ENCODE measurements around the gene ATP6V0A1. TPM values are rescaled to one million over a fixed set of nuclear protein-coding genes. Genes with fewer than 3 reads are reported as not detected.
A peak's percentile ranks its signal among the peaks of the same experiment; 100 is the strongest.

ATP6V0A1 gene
- total RNA-seq, 1 donor from 2014 or later = 78.6 TPM

- H3K36me3 ChIP-seq (ENCODE audit: insufficient read depth, low read length) = no peaks in the 10 kb centered on the region
- H3K36me3 Mint-ChIP-seq (ENCODE audit: low read depth, unreplicated experiment) = no peaks in the 10 kb centered on the region
- peaks cover 30% of the 10 kb centered on the region for H3K4me1 Mint-ChIP-seq (ENCODE audit: low read depth, unreplicated experiment)
- FAIRE-seq = no peak
- H3K27ac Mint-ChIP-seq (ENCODE audit: unreplicated experiment) = peak overlapping the region; percentile 60
- peaks cover 2% of the 10 kb centered on the region for H3K27me3 Mint-ChIP-seq (ENCODE audit: low read depth, unreplicated experiment)
- H3K4me3 Mint-ChIP-seq (ENCODE audit: unreplicated experiment) = peak overlapping the region; percentile 72
- H3K27me3 ChIP-seq (ENCODE audit: insufficient read depth, low read length) = no peaks in the 10 kb centered on the region
- peak overlapping the region; percentile 67 for H3K4me2 ChIP-seq (ENCODE audit: low read length)
- no peak overlapping the region for H3K27ac ChIP-seq (ENCODE audit: low read depth, low read length)
- H3K79me2 ChIP-seq (ENCODE audit: insufficient read depth, low read length) = peaks cover 23% of the 10 kb centered on the region
- H3K9ac ChIP-seq (ENCODE audit: low read length) = peak overlapping the region; percentile 2
- H4K20me1 ChIP-seq (ENCODE audit: insufficient read depth, low read length) = peaks cover 30% of the 10 kb centered on the region
- peaks cover 25% of the 10 kb centered on the region for H3K4me1 ChIP-seq (ENCODE audit: insufficient read depth, low read length)
- H3K9me3 ChIP-seq (ENCODE audit: insufficient read depth, low read depth, low read length) = no peaks in the 10 kb centered on the region
- no peak overlapping the region for H3K4me3 ChIP-seq (ENCODE audit: insufficient read depth, low read depth, low read length)
- H3K9me3 Mint-ChIP-seq (ENCODE audit: unreplicated experiment) = no peaks in the 10 kb centered on the region
- DNase-seq (ENCODE audit: low read depth) = no peak
- H2AFZ ChIP-seq (ENCODE audit: low read depth, low read length) = peak overlapping the region; percentile 15
- TF ChIP-seq, protein P1, sequence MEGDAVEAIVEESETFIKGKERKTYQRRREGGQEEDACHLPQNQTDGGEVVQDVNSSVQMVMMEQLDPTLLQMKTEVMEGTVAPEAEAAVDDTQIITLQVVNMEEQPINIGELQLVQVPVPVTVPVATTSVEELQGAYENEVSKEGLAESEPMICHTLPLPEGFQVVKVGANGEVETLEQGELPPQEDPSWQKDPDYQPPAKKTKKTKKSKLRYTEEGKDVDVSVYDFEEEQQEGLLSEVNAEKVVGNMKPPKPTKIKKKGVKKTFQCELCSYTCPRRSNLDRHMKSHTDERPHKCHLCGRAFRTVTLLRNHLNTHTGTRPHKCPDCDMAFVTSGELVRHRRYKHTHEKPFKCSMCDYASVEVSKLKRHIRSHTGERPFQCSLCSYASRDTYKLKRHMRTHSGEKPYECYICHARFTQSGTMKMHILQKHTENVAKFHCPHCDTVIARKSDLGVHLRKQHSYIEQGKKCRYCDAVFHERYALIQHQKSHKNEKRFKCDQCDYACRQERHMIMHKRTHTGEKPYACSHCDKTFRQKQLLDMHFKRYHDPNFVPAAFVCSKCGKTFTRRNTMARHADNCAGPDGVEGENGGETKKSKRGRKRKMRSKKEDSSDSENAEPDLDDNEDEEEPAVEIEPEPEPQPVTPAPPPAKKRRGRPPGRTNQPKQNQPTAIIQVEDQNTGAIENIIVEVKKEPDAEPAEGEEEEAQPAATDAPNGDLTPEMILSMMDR (IDR thresholded peaks at IDR 0.05; ENCODE audit: insufficient read depth, low read depth, low read length) = no peak
- TF ChIP-seq EZH2 (IDR thresholded peaks at IDR 0.05; ENCODE audit: insufficient read depth, low read length) = no peak
These were observed 1.4 kb upstream of the ATP6V0A1 start for GRCh38 chr17:42457107-42457792.

DNA sequence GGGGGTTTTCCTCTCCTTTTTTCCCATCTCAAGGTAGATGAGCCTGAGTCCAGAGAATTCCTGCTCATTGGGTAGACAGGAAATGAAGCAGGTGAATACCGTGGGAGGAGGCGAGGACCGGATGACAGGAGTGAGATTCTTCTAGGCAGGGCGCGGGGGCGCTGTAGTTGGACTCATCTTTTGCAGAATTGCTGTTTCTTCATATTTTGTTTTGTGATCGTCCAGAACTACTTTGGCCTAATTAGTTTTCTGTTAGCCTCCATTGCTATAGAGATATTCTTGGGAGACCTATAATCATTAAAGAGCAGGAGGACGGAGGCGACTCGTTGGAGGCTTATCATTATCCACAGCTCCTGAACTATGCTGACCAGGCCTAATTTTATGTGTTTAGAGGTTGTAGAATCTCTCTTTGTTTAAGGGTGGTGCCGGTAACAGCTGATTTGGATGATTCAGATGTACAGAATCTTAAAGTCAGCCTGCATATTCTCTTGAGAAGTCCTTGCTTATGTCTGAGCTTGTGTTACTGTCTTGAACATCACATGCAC is 650 bp downstream of the ATP6V0A1 start:
- H3K36me3 Mint-ChIP-seq (ENCODE audit: low read depth, unreplicated experiment) = no peaks in the 10 kb centered on the region
- peak overlapping the region; percentile 97 for H3K4me3 Mint-ChIP-seq (ENCODE audit: unreplicated experiment)
- Histone ChIP-seq H3K27me3 (ENCODE audit: insufficient read depth, low read length) (no peaks in the 10 kb centered on the region), H3K9ac (ENCODE audit: low read length) (peak overlapping the region; percentile 86), H3K36me3 (ENCODE audit: insufficient read depth, low read length) (no peaks in the 10 kb centered on the region), H2AFZ (ENCODE audit: low read depth, low read length) (peak overlapping the region; percentile 65), H3K4me3 (ENCODE audit: insufficient read depth, low read depth, low read length) (peak overlapping the region; percentile 80), H3K27ac (ENCODE audit: low read depth, low read length) (peak overlapping the region; percentile 81), H3K79me2 (ENCODE audit: insufficient read depth, low read length) (peaks cover 27% of the 10 kb centered on the region), H3K4me1 (ENCODE audit: insufficient read depth, low read length) (peaks cover 25% of the 10 kb centered on the region), H3K9me3 (ENCODE audit: insufficient read depth, low read depth, low read length) (no peaks in the 10 kb centered on the region), H4K20me1 (ENCODE audit: insufficient read depth, low read length) (peaks cover 34% of the 10 kb centered on the region), H3K4me2 (ENCODE audit: low read length) (peak overlapping the region; percentile 98)
- no peaks in the 10 kb centered on the region for H3K27me3 Mint-ChIP-seq (ENCODE audit: low read depth, unreplicated experiment)
- peak overlapping the region; percentile 96 for H3K27ac Mint-ChIP-seq (ENCODE audit: unreplicated experiment)
- H3K9me3 Mint-ChIP-seq (ENCODE audit: unreplicated experiment) = no peaks in the 10 kb centered on the region
- peak; percentile 64 for DNase-seq (ENCODE audit: low read depth)
- peaks cover 32% of the 10 kb centered on the region for H3K4me1 Mint-ChIP-seq (ENCODE audit: low read depth, unreplicated experiment)
- TF ChIP-seq, protein P1 (IDR thresholded peaks at IDR 0.05; ENCODE audit: insufficient read depth, low read depth, low read length) = peak; percentile 28
- no peak for TF ChIP-seq EZH2 (IDR thresholded peaks at IDR 0.05; ENCODE audit: insufficient read depth, low read length)
- no peak for FAIRE-seq

DNA sequence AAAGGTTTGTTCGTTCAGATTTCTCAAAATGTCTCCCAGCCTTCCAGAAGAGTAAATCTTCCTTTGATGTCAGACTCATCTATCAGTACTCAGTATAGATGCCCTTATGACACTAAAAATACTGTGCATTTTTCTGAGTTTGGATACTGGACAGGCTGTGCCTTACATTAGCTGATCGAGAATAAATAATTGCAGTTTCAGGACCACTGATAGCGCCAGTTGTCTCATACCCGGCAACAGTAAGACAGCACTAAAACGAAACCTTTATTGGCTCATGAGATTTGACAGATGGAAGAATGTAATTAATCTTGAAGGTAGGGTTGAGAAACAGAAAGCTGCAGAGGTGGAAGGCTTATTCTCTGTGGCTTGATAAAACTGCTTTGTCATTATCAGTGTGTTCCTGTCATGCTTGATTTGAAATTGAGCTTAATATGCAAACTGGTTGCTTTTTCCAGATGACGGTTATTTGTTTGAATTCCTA is 1.2 kb downstream of the ATP6V0A1 start:
- peaks cover 34% of the 10 kb centered on the region for H4K20me1 ChIP-seq (ENCODE audit: insufficient read depth, low read length)
- TF ChIP-seq, protein P1 (IDR thresholded peaks at IDR 0.05; ENCODE audit: insufficient read depth, low read depth, low read length) = no peak
- no peak for TF ChIP-seq EZH2 (IDR thresholded peaks at IDR 0.05; ENCODE audit: insufficient read depth, low read length)
- H3K4me3 ChIP-seq (ENCODE audit: insufficient read depth, low read depth, low read length) = peak overlapping the region; percentile 80
- H3K27me3 ChIP-seq (ENCODE audit: insufficient read depth, low read length) = no peaks in the 10 kb centered on the region
- H2AFZ ChIP-seq (ENCODE audit: low read depth, low read length) = no peak overlapping the region
- H3K79me2 ChIP-seq (ENCODE audit: insufficient read depth, low read length) = peaks cover 27% of the 10 kb centered on the region
- H3K4me1 Mint-ChIP-seq (ENCODE audit: low read depth, unreplicated experiment) = peaks cover 32% of the 10 kb centered on the region
- H3K4me2 ChIP-seq (ENCODE audit: low read length) = peak overlapping the region; percentile 98
- DNase-seq (ENCODE audit: low read depth) = peak; percentile 62
- FAIRE-seq = no peak
- H3K36me3 Mint-ChIP-seq (ENCODE audit: low read depth, unreplicated experiment) = no peaks in the 10 kb centered on the region
- no peaks in the 10 kb centered on the region for H3K9me3 ChIP-seq (ENCODE audit: insufficient read depth, low read depth, low read length)
- H3K4me3 Mint-ChIP-seq (ENCODE audit: unreplicated experiment) = peak overlapping the region; percentile 97
- peak overlapping the region; percentile 96 for H3K27ac Mint-ChIP-seq (ENCODE audit: unreplicated experiment)
- peaks cover 25% of the 10 kb centered on the region for H3K4me1 ChIP-seq (ENCODE audit: insufficient read depth, low read length)
- H3K27me3 Mint-ChIP-seq (ENCODE audit: low read depth, unreplicated experiment) = no peaks in the 10 kb centered on the region
- H3K27ac ChIP-seq (ENCODE audit: low read depth, low read length) = no peak overlapping the region
- H3K9me3 Mint-ChIP-seq (ENCODE audit: unreplicated experiment) = no peaks in the 10 kb centered on the region
- peak overlapping the region; percentile 86 for H3K9ac ChIP-seq (ENCODE audit: low read length)
- no peaks in the 10 kb centered on the region for H3K36me3 ChIP-seq (ENCODE audit: insufficient read depth, low read length)
